Immature natural killer cell (primary cell): ENCODE results near the gene TMEM115. TPM values are rescaled to one million over a fixed set of nuclear protein-coding genes. Genes with fewer than 3 reads are reported as not detected.
"Not testable (repeated sequence)": the region's sequence is repeated elsewhere in the genome, so short reads cannot be mapped to it uniquely, and the experiment has no call there.

Experiments
- DNase-seq, 3 donors: peaks; one replicate each; pipeline ENCODE4 v3.0.0; 2022; ENCODE audit warnings: mixed read lengths in 1 of 3
- H3K27ac Mint-ChIP-seq, 6 donors: one replicate each; pipeline ENCODE4 v1.8.0; 2020; ENCODE audit warnings: mixed read lengths in 6 of 6, mild to moderate bottlenecking in 5 of 6, inconsistent platforms in 4 of 6, moderate library complexity in 3 of 6
- H3K27me3 Mint-ChIP-seq, 3 donors: one replicate each; pipeline ENCODE4 v1.8.0; 2020 to 2021; ENCODE audit warnings: low read depth in 3 of 3, mild to moderate bottlenecking in 3 of 3, mixed read lengths in 3 of 3, moderate library complexity in 3 of 3, inconsistent platforms in 1 of 3
- H3K36me3 Mint-ChIP-seq, 3 donors: one replicate each; pipeline ENCODE4 v1.8.0; 2020; ENCODE audit warnings: mixed read lengths in 3 of 3, inconsistent platforms in 2 of 3, mild to moderate bottlenecking in 2 of 3
- H3K4me1 Mint-ChIP-seq, 2 donors: one replicate each; pipeline ENCODE4 v1.8.0; 2020; ENCODE audit warnings: inconsistent platforms in 2 of 2, mild to moderate bottlenecking in 2 of 2, mixed read lengths in 2 of 2, moderate library complexity in 1 of 2
- H3K4me3 Mint-ChIP-seq, 5 donors: one replicate each; pipeline ENCODE4 v1.8.0; 2020; ENCODE audit warnings: mild to moderate bottlenecking in 5 of 5, mixed read lengths in 5 of 5, inconsistent platforms in 3 of 5, moderate library complexity in 3 of 5
- H3K9me3 Mint-ChIP-seq, 6 donors: one replicate each; pipeline ENCODE4 v1.8.0; 2020; ENCODE audit warnings: mild to moderate bottlenecking in 6 of 6, mixed read lengths in 6 of 6, inconsistent platforms in 4 of 6, moderate library complexity in 3 of 6
- polyA plus RNA-seq, 3 donors: library from polyadenylated mRNA; unstranded; fragments of 300-500 nt; fragmentation: Illumina TruSeq; gene quantifications; one replicate each; pipeline ENCODE4 v1.2.3, GENCODE V29; 2021

Gene TMEM115
- polyA plus RNA-seq, 3 donors from 2014 or later, result 27.9 to 48.6 (median 36.6) TPM

DNA sequence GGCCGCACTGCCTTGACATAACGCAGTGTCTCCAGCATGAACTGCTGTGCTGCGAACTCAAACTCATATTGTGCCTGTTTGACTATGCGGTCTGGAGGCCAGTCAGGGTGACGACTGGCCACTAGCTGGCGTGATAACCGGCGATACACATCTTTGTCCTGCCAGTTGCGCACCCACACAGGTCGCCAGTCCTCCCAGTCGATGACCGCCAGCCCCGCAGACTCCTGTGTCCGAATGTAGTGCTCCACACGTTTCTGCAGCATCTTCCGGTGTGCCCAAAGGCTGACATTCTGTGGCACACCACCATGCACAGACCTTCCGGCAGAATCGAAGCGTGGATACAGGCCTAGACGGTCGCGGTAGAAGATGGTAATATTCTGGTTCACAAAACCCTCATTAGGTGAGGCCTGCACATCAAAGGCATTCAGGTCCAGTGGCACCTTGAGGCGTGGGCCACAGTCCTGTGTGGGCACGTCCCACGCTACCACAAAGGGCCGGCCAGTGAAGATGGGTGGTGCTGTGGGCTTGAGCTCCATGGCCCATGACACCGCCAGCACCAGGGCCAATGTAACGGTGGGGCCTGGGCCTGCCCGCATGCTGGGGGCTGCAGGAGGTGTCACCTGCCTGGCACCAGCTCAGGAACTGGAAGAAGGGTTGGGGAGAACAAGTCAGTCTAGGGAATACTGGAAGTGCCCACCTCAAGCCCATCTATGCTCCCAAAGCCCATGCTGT lies 39.3 kb downstream of the TMEM115 start:
- Mint-ChIP-seq H3K4me1 (peaks cover 49 to 51% of the 10 kb centered on the region in 2 donors), H3K9me3 (no peaks in the 10 kb centered on the region), H3K27ac (peak overlapping the region in 5 of 6 donors; percentile 78 to 94 (median 90)), H3K36me3 (peaks cover 0 to 3% (median 2%) of the 10 kb centered on the region in 3 donors), H3K4me3 (peak overlapping the region; percentile 91 to 96 (median 94)), H3K27me3 (peaks cover 0 to 4% (median 4%) of the 10 kb centered on the region in 3 donors)
- DNase-seq, result no peak

- H3K36me3 Mint-ChIP-seq, result peaks cover 0 to 4% (median 3%) of the 10 kb centered on the region in 3 donors
- no peaks in the 10 kb centered on the region for H3K9me3 Mint-ChIP-seq
- H3K4me1 Mint-ChIP-seq, result peaks cover 43 to 46% of the 10 kb centered on the region in 2 donors
- peaks cover 0 to 4% (median 4%) of the 10 kb centered on the region in 3 donors for H3K27me3 Mint-ChIP-seq
- peak overlapping the region in 5 of 6 donors; percentile 74 to 79 (median 76) for H3K27ac Mint-ChIP-seq
- DNase-seq, result no peak
- H3K4me3 Mint-ChIP-seq, result peak overlapping the region; percentile 62 to 96 (median 74)
Observed at GRCh38 chr3:50319181-50319893, 40.0 kb downstream of the TMEM115 start.

DNA sequence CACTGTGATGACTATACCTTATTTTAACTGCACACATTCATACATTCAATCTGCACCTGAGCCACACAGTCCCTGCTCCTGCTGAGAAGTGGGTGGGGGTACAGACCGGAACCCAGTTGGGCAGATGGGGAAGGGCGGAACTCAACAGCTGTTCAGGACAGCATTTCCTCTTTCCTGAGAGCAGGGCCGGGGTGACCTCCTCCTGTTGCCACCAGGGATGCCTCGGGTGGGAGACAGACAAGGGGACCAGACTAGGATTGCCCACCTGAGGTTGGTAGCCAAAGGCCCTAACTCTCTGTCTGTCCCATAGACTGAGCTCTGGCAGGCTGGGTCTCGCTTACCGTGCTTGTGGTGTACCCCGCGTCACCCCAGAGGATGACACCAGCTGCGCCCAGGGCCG lies 40.7 kb downstream of the TMEM115 start:
- DNase-seq, result no peak
- Mint-ChIP-seq H3K27ac (peak overlapping the region; percentile 71 to 79 (median 75)), H3K9me3 (no peaks in the 10 kb centered on the region), H3K27me3 (peaks cover 0 to 4% (median 4%) of the 10 kb centered on the region in 3 donors), H3K36me3 (peaks cover 0 to 6% (median 4%) of the 10 kb centered on the region in 3 donors), H3K4me1 (peaks cover 48 to 49% of the 10 kb centered on the region in 2 donors), H3K4me3 (peak overlapping the region; percentile 65 to 96 (median 72))

- Mint-ChIP-seq H3K27ac (peak overlapping the region in 3 of 6 donors; percentile 74 to 79 (median 76)), H3K36me3 (peaks cover 0 to 6% (median 4%) of the 10 kb centered on the region in 3 donors), H3K4me3 (peak overlapping the region in 4 of 5 donors; percentile 59 to 96 (median 72)), H3K27me3 (peaks cover 0 to 4% (median 4%) of the 10 kb centered on the region in 3 donors), H3K4me1 (peaks cover 48 to 49% of the 10 kb centered on the region in 2 donors), H3K9me3 (no peaks in the 10 kb centered on the region)
- DNase-seq, result no peak
Observed at GRCh38 chr3:50318163-50318562, 41.2 kb downstream of the TMEM115 start.

- Mint-ChIP-seq H3K9me3 (no peaks in the 10 kb centered on the region), H3K27me3 (peaks cover 0 to 5% (median 4%) of the 10 kb centered on the region in 3 donors), H3K4me3 (peak overlapping the region in 1 of 5 donors; percentile 12), H3K4me1 (peaks cover 46 to 49% of the 10 kb centered on the region in 2 donors), H3K36me3 (peaks cover 0 to 6% (median 4%) of the 10 kb centered on the region in 3 donors), H3K27ac (peak overlapping the region in 1 of 6 donors; percentile 61)
- no peak for DNase-seq
Observed at GRCh38 chr3:50317300-50317699, 42.0 kb downstream of the TMEM115 start.

DNA sequence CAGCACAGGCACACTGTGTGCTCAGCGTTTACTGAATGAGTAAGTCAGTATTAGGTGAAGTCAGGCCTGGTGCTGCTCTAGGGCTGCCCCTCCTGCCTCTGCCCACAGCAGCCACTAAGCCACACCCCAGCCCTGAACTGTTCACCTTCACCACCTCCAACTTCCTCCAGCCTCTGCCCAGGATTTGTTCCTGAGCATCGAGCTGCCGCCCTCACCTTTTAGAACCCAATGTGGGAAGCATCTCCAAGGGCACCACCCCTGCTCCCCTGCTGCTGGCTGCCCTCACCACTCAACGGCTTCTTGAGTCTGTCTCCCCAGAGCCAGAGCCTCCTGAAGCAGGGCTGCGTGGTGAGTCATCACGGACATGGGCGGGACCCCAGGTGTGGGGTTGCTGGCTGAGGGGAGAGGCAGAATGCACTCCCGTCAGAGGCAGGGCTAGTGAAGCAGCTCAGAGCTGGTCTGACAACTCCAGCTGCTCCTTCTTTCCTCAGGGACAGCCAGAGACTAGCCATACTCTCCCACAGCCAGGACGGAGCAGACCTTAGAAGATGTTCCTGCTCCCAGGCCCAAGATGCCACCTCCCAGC lies 42.6 kb downstream of the TMEM115 start:
- H3K27me3 Mint-ChIP-seq, result peaks cover 0 to 5% (median 4%) of the 10 kb centered on the region in 3 donors
- H3K4me3 Mint-ChIP-seq, result peak overlapping the region; percentile 45 to 70 (median 52)
- H3K9me3 Mint-ChIP-seq, result no peaks in the 10 kb centered on the region
- peak overlapping the region; percentile 34 to 89 (median 70) for H3K27ac Mint-ChIP-seq
- peaks cover 0 to 6% (median 4%) of the 10 kb centered on the region in 3 donors for H3K36me3 Mint-ChIP-seq
- peaks cover 46 to 49% of the 10 kb centered on the region in 2 donors for H3K4me1 Mint-ChIP-seq
- no peak for DNase-seq

DNA sequence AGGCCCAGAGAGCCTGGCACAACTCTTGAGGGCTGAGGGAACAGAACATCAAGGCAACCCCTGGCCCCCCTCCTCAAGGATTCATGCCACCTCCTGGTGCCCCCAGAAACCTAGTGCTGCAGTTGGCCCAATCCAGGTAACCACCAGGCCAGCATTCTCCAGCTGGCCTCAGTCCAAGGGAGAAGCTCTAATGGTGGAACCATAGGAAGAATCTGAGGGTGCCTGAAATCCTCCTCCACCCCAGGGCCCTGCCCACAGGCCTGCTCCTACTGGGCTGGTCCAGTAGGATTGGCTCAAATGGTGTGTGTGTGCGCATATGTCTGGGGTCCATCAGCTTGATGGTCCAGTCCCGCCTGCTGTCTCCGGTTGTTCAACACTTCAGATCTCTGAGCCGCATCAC lies 44.5 kb downstream of the TMEM115 start:
- H3K9me3 Mint-ChIP-seq, result no peaks in the 10 kb centered on the region
- H3K27me3 Mint-ChIP-seq, result peaks cover 0 to 4% (median 3%) of the 10 kb centered on the region in 3 donors
- no peak for DNase-seq
- H3K4me1 Mint-ChIP-seq, result peaks cover 36 to 39% of the 10 kb centered on the region in 2 donors
- H3K27ac Mint-ChIP-seq, result no peak overlapping the region
- no peak overlapping the region for H3K4me3 Mint-ChIP-seq
- H3K36me3 Mint-ChIP-seq, result peaks cover 0 to 6% (median 4%) of the 10 kb centered on the region in 3 donors

- H3K36me3 Mint-ChIP-seq, result peaks cover 0 to 6% (median 4%) of the 10 kb centered on the region in 3 donors
- no peak for DNase-seq
- peak overlapping the region in 2 of 6 donors; percentile 31 to 43 for H3K27ac Mint-ChIP-seq
- H3K4me1 Mint-ChIP-seq, result peaks cover 32 to 34% of the 10 kb centered on the region in 2 donors
- H3K27me3 Mint-ChIP-seq, result peaks cover 0 to 4% (median 3%) of the 10 kb centered on the region in 3 donors
- no peak overlapping the region for H3K4me3 Mint-ChIP-seq
- H3K9me3 Mint-ChIP-seq, result no peaks in the 10 kb centered on the region
Observed at GRCh38 chr3:50314342-50314741, 45.0 kb downstream of the TMEM115 start.

DNA sequence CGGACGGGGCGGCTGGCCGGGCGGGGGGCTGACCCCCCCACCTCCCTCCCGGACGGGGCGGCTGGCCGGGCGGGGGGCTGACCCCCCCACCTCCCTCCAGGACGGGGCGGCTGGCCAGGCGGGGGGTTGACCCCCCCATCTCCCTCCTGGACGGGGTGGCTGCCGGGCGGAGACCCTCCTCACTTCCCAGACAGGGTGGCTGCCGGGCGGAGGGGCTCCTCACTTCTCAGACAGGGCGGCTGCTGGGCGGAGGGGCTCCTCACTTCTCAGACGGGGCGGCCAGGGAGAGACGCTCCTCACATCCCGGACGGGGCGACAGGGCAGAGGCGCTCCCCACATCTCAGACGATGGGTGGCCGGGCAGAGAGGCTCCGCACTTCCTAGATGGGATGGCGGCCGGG lies 47.3 kb downstream of the TMEM115 start:
- H3K27ac Mint-ChIP-seq, H3K9me3 Mint-ChIP-seq, H3K27me3 Mint-ChIP-seq, H3K36me3 Mint-ChIP-seq, H3K4me3 Mint-ChIP-seq, DNase-seq: not testable (repeated sequence)
- peaks cover 17 to 18% of the 10 kb centered on the region in 2 donors for H3K4me1 Mint-ChIP-seq

Other genes with a start within 250 kb of the TMEM115 start
- not detected for gene SEMA3F, start 204.2 kb downstream of the TMEM115 start, polyA plus RNA-seq
- not detected for gene GNAT1, start 167.9 kb downstream of the TMEM115 start, polyA plus RNA-seq
- not detected for gene SLC38A3, start 154.2 kb downstream of the TMEM115 start, polyA plus RNA-seq
- 100 to 1,000 TPM; 550 to 903 (median 902) TPM for gene GNAI2, start 123.3 kb downstream of the TMEM115 start, polyA plus RNA-seq
- not detected for gene SEMA3B, start 90.4 kb downstream of the TMEM115 start, polyA plus RNA-seq
- gene LSMEM2, start 80.4 kb downstream of the TMEM115 start, polyA plus RNA-seq, result not detected
- 10 to 100 TPM; 38.0 to 54.3 (median 51.3) TPM for gene IFRD2, start 67.1 kb downstream of the TMEM115 start, polyA plus RNA-seq
- 1 to 10 TPM; 1.5 to 2.4 (median 2.2) TPM for gene HYAL3, start 60.1 kb downstream of the TMEM115 start, polyA plus RNA-seq
- 10 to 100 TPM in 2 of 3 donors, 1 to 10 TPM in 1; 4.7 to 13.4 (median 10.5) TPM for gene NAA80, start 60.1 kb downstream of the TMEM115 start, polyA plus RNA-seq
- under 1 TPM in 2 of 3 donors, not detected in 1; 0.18 to 0.57 TPM for gene HYAL1, start 55.9 kb downstream of the TMEM115 start, polyA plus RNA-seq
- gene HYAL2, start 36.8 kb downstream of the TMEM115 start, polyA plus RNA-seq, result 10 to 100 TPM in 2 of 3 donors, 1 to 10 TPM in 1; 4.9 to 15.0 (median 10.8) TPM
- 10 to 100 TPM; 42.9 to 70.4 (median 68.4) TPM for gene TUSC2, start 31.3 kb downstream of the TMEM115 start, polyA plus RNA-seq
- gene RASSF1, start 18.7 kb downstream of the TMEM115 start, polyA plus RNA-seq, result 100 to 1,000 TPM; 172 to 253 (median 187) TPM
- gene ZMYND10, start 13.8 kb downstream of the TMEM115 start, polyA plus RNA-seq, result 1 to 10 TPM; 2.3 to 3.7 (median 3.6) TPM
- gene NPRL2, start 8.7 kb downstream of the TMEM115 start, polyA plus RNA-seq, result 100 to 1,000 TPM in 2 of 3 donors, 10 to 100 TPM in 1; 77.5 to 104 (median 101) TPM
- 100 to 1,000 TPM; 120 to 158 (median 131) TPM for gene CYB561D2, start 8.7 kb downstream of the TMEM115 start, polyA plus RNA-seq
- gene CACNA2D2, start 144.1 kb upstream of the TMEM115 start, polyA plus RNA-seq, result 1 to 10 TPM; 1.5 to 6.0 (median 2.3) TPM
- gene C3orf18, start 208.2 kb upstream of the TMEM115 start, polyA plus RNA-seq, result 10 to 100 TPM in 2 of 3 donors, 1 to 10 TPM in 1; 8.8 to 28.8 (median 11.5) TPM
- gene HEMK1, start 210.0 kb upstream of the TMEM115 start, polyA plus RNA-seq, result 10 to 100 TPM; 18.3 to 54.9 (median 29.7) TPM